Upper lobe of right lung (tissue), 1 donor: ENCODE measurements around the gene SLC5A6. TPM values are rescaled to one million over a fixed set of nuclear protein-coding genes. Genes with fewer than 3 reads are reported as not detected.

Experiments used
- ATAC-seq: fragments of 200-7000 bp; cut with Tn5 transposase; one replicate; pipeline ENCODE4 v1.9.1; 2020; ENCODE audit warnings: mild to moderate bottlenecking, moderate library complexity
- DNase-seq: peaks from one replicate; pipeline ENCODE4 v3.0.0-alpha.2; 2020
- H3K27ac ChIP-seq: fragments of 200-600 bp; one replicate; pipeline ENCODE4 v1.8.0; 2022
- H3K27me3 ChIP-seq: fragments of 200-600 bp; one replicate; pipeline ENCODE4 v1.8.0; 2022; ENCODE audit warnings: mild to moderate bottlenecking
- H3K36me3 ChIP-seq: fragments of 200-600 bp; one replicate; pipeline ENCODE4 v1.8.0; 2022
- H3K4me1 ChIP-seq: fragments of 200-600 bp; one replicate; pipeline ENCODE4 v1.8.0; 2022
- H3K4me3 ChIP-seq: fragments of 200-600 bp; one replicate; pipeline ENCODE4 v1.8.0; 2022; ENCODE audit warnings: mild to moderate bottlenecking
- H3K9me3 ChIP-seq: fragments of 200-600 bp; one replicate; pipeline ENCODE4 v1.8.0; 2022
- CTCF ChIP-seq: fragments of 200-600 bp; IDR thresholded peaks from one replicate; pipeline ENCODE4 v1.8.0; 2022; ENCODE audit warnings: antibody characterized with exemption
- intact Hi-C: fragments of 100-400 bp; cut with DNase I; formaldehyde crosslinking; loops from one replicate; pipeline ENCODE4 v1.11.0; 2022
- total RNA-seq: library from RNA; stranded (reverse); fragmentation: NEBNext Ultra II Directional; extraction: Animal tissue kit (Norgen Biotek cat#: 25700); gene quantifications from one replicate; pipeline ENCODE4 v1.2.1, GENCODE V29; 2021
- donor health status: DM: no; HTN: yes; CAD: no; lungs with severe emphysema.

Gene SLC5A6
- total RNA-seq, 1 donor from 2014 or later: 24.5 TPM

DNA sequence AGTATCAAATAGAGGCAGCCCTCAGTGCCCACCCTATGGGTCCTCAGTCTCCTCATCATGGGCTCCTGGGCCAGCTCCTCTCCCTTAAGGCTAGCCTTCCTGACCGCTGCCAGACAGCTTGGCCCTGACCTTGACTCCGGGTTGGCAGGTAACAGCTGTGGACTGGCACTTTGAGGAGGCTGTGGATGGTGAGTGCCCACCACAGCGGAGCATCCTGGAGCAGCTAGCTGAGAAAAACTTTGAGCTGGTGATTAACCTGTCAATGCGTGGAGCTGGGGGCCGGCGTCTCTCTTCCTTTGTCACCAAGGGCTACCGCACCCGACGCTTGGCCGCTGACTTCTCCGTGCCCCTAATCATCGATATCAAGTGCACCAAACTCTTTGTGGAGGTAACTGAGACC, 24.1 kb upstream of the SLC5A6 start:
- intact Hi-C loops: no loop called here
- DNase-seq (no peak), ATAC-seq (no peak)
- TF ChIP-seq CTCF: no peak
- Histone ChIP-seq H3K36me3 (peaks cover 100% of the 10 kb centered on the region), H3K27me3 (no peaks in the 10 kb centered on the region), H3K27ac (no peak overlapping the region), H3K9me3 (no peaks in the 10 kb centered on the region), H3K4me3 (no peak overlapping the region), H3K4me1 (no peaks in the 10 kb centered on the region)

DNA sequence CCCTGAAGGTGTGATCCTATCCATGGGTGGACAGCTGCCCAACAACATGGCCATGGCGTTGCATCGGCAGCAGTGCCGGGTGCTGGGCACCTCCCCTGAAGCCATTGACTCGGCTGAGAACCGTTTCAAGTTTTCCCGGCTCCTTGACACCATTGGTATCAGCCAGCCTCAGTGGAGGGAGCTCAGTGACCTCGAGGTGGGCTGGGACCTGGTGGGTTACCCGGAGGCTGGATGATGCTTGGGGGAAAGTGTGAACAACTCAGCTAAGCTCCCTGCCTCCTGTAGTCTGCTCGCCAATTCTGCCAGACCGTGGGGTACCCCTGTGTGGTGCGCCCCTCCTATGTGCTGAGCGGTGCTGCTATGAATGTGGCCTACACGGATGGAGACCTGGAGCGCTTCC, 21.3 kb upstream of the SLC5A6 start:
- H3K9me3 ChIP-seq: no peaks in the 10 kb centered on the region
- H3K36me3 ChIP-seq: peaks cover 100% of the 10 kb centered on the region
- TF ChIP-seq CTCF: no peak
- DNase-seq: no peak
- intact Hi-C loops: no loop called here
- H3K27me3 ChIP-seq: no peaks in the 10 kb centered on the region
- ATAC-seq: peak; percentile 16
- no peak overlapping the region for H3K27ac ChIP-seq
- no peaks in the 10 kb centered on the region for H3K4me1 ChIP-seq
- no peak overlapping the region for H3K4me3 ChIP-seq

DNA sequence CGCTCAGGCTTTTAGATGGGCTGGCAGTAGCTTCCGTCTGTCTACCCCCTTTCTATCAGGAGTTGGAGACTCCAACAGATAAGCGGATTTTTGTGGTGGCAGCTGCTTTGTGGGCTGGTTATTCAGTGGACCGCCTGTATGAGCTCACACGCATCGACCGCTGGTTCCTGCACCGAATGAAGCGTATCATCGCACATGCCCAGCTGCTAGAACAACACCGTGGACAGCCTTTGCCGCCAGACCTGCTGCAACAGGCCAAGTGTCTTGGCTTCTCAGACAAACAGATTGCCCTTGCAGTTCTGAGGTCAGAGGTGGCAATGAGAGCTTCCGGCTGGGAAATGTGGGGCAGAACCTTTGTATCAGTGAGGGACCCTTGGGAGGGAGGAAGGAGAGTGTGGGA, 19.9 kb upstream of the SLC5A6 start:
- H3K27me3 ChIP-seq: no peaks in the 10 kb centered on the region

DNA sequence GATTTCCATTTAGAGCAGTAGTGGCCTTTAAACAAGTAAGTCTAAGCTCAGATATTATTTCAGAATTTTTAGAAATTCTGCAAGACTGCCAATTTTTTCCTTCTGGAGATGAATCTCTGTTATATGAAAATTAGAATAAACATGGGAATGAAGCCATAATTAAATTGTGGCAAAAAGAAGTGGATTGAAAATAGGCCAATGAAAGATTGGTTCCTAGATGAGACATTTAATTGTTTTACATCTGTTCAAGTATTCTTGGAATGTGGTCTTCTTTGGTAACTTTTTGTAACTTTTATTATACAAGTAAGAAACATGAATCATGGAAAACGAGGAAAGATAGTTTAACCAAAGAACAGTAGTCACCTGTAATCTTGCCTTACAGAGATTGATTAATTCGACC, 15.4 kb upstream of the SLC5A6 start:
- no peaks in the 10 kb centered on the region for H3K4me1 ChIP-seq
- peaks cover 98% of the 10 kb centered on the region for H3K36me3 ChIP-seq
- H3K9me3 ChIP-seq: no peaks in the 10 kb centered on the region
- no peak overlapping the region for H3K27ac ChIP-seq
- TF ChIP-seq CTCF: no peak
- H3K4me3 ChIP-seq: no peak overlapping the region
- ATAC-seq (no peak), DNase-seq (no peak)
- intact Hi-C loops: no loop called here
- no peaks in the 10 kb centered on the region for H3K27me3 ChIP-seq

More for the DNA sequence above, 19.9 kb upstream of the SLC5A6 start:
- intact Hi-C loops: no loop called here
- Histone ChIP-seq H3K4me3 (no peak overlapping the region), H3K27ac (no peak overlapping the region), H3K9me3 (no peaks in the 10 kb centered on the region), H3K36me3 (peaks cover 100% of the 10 kb centered on the region), H3K4me1 (no peaks in the 10 kb centered on the region)
- no peak for TF ChIP-seq CTCF
- DNase-seq (no peak), ATAC-seq (no peak)

GRCh38 chr2:27225526-27225925, 13.5 kb upstream of the SLC5A6 start:
- Histone ChIP-seq H3K27me3 (no peaks in the 10 kb centered on the region), H3K4me1 (no peaks in the 10 kb centered on the region), H3K4me3 (no peak overlapping the region), H3K36me3 (peaks cover 87% of the 10 kb centered on the region), H3K27ac (no peak overlapping the region), H3K9me3 (no peaks in the 10 kb centered on the region)
- intact Hi-C loops: no loop called here
- TF ChIP-seq CTCF: no peak
- ATAC-seq: no peak
- peak; percentile 39 for DNase-seq

DNA sequence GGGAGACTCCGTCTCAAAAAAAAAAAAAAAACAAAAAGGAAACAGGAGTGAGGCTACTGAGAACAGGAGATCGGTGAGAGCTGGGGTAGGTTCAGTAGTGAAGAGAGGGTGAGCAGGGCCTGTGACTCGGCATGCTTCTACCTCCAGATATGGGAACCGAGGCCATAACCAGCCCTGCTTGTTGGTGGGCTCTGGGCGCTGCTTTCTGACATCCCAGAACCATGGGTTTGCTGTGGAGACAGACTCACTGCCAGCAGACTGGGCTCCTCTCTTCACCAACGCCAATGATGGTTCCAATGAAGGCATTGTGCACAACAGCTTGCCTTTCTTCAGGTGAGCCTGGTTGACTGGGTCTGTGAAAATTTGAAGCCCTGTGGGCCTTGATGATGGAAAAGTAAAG, 11.3 kb upstream of the SLC5A6 start:
- DNase-seq (peak; percentile 34), ATAC-seq (no peak)
- no peak overlapping the region for H3K27ac ChIP-seq
- intact Hi-C loops: no loop called here
- H3K27me3 ChIP-seq: no peaks in the 10 kb centered on the region
- no peak overlapping the region for H3K4me3 ChIP-seq
- no peaks in the 10 kb centered on the region for H3K9me3 ChIP-seq
- TF ChIP-seq CTCF: no peak
- peaks cover 74% of the 10 kb centered on the region for H3K36me3 ChIP-seq
- H3K4me1 ChIP-seq: no peaks in the 10 kb centered on the region
